Posterior vena cava (tissue), 2 donors: ENCODE measurements around the gene TTC34. TPM values are rescaled to one million over a fixed set of nuclear protein-coding genes. Genes with fewer than 3 reads are reported as not detected.
A peak's percentile ranks its signal among the peaks of the same experiment; 100 is the strongest.
"Not testable (repeated sequence)": the region's sequence is repeated elsewhere in the genome, so short reads cannot be mapped to it uniquely, and the experiment has no call there.

ENCODE experiments used
- DNase-seq: peaks from one replicate; pipeline ENCODE4 v3.0.0-alpha.2; 2020; ENCODE audit warnings: low spot score
- intact Hi-C, 2 donors: fragments of 100-400 bp; cut with DNase I; formaldehyde crosslinking; loops; one replicate each; pipeline versions ENCODE4 v1.14.1 to v1.14.2; 2022 to 2023
- total RNA-seq, 2 donors: library from RNA; stranded (reverse); fragmentation: NEBNext Ultra II Directional; extraction: Animal tissue kit (Norgen Biotek cat#: 25700); gene quantifications; one replicate each; pipeline ENCODE4 v1.2.1, GENCODE V29; 2021
- donor health status: DM: yes; HTN: yes; CAD: no.
- donor health status: DM: yes; HTN: yes; CAD: no.

The TTC34 gene
- total RNA-seq, 2 donors from 2014 or later = 0.24 to 0.46 TPM

DNA sequence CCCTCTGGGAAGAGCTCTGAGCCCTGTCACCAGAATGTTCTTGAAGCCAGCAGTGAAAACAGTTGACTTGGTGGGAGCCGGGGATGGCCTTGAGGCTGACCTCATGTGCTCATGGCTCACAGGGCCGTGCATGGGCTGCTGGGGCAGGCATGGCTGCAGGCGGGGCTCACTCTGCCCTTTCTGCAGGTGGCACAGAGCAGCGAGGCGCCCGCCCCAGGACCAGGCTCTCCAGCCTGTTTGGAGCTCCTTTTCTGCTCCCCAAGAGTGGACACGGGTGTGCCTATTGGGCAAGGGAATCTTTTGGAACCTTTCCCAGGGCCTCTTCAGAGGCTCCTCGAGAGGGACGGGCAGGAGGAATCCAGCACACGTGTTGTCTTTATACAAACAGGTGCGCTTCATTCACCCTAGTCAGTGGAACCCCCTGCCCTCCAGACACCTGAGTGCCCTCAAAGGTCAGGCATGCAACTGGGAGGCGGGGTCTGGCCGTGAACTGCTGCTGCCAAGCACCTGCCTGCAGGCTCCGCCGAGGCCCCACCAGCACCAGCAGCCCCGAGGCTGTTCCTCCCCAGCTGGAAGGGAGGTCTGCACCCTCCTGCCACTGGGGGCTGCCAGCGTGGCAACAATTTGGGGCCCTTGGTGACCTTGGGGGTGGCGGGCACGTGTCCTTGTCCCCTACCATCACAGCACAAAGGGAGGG lies 2.6 kb upstream of the TTC34 start:
- DNase-seq = peak; percentile 78
- intact Hi-C loops = no loop called here

DNA sequence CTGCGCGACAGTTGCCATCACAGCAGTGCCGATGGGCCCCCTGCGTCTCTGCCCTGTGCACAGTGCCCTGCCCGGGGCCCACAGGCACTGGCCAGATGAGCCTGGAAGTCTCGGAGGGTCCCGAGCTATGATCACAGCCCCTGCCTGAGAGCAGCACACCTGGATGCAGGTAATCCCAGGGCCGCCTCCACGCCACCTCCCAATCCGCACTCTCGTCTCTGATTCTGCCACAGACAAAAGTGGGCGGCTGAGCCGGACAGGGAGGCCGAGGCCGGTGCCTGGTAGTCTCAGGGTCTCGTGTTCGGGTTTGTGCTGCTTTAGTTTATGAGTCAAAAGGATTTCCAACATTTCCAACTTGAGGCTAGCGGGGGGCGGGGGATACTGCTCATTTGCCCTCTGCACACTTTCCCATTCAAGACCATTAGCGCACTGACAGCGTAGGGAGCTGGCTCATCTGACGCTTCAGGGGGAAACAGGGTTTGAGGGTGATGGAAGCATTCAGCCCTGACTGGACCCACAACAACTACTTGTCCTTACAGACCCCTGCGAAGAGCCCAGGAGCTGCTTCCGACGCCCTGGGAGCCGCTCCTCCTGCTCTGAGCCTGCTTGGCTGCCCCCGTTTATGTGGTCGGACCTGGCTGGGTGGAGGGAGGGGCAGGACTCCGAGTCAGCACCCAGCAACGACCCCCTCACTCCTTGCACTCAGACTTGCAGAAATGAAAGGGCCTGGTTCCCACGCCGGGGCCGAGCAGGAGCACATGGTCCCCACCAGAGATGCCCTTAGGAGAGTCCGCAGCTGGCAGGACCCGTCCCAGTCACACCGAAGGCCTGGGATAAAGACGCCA lies 1.8 kb upstream of the TTC34 start:
- DNase-seq = peak; percentile 73

DNA sequence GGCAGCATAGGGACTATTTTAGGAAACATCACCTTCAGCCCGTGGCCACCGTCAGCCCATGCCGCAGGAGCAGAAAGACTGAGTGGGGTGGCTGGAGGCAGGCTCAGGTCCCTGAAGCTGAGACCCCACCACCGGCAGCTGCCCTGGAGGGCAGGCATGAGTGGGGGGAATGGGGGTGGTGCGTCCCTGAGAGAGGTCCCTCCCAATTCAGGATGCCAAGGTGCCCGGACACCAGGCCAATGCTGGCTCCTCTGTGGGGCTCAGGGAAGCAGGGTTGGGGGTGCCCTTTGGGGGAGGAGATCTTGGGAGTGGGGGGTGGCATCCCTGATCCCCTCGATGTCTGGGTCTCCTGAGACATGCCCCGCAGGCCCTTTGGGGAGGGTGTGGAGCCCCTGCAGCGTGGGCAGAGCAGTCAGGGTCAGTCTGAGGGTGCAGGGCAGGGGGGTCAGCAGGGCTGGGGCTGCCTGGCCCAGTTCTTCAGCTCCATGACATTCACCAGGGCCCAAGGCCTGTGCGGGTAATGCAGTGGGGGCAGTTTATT lies 998 bp upstream of the TTC34 start:
- peak; percentile 62 for DNase-seq
- intact Hi-C loops = no loop called here

More for the DNA sequence above, 1.8 kb upstream of the TTC34 start:
- intact Hi-C loops = no loop called here

DNA sequence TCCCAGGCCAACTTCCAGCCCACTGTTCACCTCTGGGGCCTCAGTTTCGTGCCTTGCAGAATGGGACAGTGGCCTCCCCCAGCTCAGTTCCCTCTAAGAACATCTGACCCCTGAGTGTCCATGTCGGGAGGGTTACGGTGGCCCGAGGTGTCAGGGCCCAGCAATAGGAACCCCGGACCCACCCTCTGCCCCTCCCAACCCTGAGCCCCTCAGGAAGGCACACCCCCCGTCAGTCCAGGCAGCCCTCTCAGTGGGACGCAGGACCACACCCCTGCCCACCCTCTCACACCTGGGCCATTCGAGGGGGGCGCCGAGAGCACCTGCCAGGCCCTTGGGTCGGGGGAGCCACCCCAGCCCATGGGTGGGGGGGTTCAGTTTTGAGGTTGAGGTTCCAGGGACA lies 447 bp downstream of the TTC34 start:
- intact Hi-C loops = no loop called here
- peak; percentile 56 for DNase-seq

DNA sequence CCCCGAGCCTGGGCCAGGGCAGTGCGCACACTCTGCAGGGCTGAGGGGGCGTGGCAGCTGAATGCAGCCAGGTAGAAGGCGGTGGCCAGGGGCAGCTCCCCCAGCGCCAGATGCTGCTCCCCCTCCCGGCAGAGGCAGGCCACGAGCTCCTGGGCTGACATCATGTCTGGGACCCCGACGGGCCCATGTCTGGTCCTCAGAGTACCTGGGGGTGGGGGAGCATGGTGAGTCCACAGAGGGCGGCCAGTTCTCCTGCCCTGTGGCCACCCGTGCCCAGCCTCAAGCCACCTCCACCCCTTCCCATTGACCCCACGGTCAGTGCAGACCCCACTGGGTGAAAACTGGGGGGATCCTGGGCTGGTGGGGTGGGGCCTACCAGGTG lies 838 bp downstream of the TTC34 start:
- intact Hi-C loops = no loop called here
- DNase-seq = no peak

DNA sequence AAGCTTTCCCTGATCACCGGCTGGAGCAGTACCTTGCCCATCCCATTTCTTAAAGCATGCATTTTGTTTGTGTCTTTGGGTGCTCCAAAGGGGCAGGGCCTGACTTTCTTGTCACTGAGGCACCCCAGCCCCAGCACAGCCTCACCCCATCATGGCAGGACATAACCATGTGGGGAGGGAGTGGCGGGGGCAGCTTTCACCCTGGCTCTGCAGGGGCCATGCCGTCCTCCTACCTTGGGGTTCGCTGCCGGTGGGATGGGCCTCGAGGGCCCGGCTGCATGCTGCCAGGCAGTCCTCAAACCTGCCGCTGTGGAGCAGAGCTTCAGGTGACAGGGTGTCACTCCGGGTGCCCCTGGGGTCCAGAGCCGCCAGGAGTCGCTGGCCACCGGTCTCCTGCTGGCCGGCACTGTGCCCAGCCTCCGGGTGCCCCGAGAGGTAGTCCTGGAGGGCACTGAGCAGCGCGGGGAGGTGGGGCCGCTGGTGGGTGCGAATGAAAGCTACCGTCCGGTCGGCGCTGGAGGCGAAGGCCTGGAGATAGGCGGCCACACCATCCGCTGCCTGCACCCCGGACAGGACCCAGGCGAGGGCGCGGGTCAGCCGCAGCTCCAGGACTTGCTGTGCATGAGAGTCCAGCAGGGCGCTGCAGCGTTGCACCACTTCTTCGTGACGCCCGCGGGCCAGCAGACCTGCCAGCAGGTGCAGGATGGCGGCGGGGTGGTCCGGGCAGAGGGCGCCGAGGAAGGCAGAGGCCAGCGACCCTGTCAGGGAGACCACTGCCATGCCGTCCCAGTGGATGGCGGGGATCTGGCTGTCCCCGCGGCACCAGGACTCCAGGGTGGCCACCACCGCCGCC lies 1.5 kb downstream of the TTC34 start:
- DNase-seq = peak; percentile 80
- intact Hi-C loops = no loop called here

DNA sequence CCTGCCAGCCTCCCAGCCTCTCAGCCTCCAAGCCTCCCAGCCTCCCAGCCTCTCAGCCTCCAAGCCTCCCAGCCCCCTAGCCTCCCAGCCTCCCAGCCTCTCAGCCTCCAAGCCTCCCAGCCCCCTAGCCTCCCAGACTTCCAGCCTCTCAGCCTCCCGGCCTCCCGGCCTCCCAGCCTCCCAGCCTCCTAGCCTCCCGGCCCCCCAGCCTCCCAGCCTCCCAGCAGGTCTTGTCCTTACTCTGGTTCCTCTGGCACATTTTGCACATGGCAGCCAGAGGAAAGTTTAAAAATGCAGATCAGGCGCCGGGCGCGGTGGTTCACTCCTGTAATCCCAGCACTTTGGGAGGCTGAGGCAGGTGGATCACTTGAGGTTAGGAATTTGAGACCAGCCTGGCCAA lies 2.5 kb downstream of the TTC34 start:
- peak; percentile 36 for DNase-seq
- intact Hi-C loops = not testable (repeated sequence)

DNA sequence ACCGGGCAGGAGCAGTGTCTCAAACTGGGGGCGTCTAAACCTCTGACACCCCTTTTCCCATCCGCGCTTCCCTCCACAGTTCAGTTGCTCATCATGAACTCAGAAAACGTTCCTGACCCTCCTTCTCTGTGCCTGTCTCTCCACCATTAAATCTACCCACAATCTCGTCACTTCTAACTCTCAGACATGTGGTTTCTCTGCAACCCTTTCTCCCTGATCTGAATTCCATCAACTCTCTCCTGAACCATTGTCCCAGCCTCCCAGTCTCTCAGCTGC lies 3.8 kb downstream of the TTC34 start:
- DNase-seq = no peak
- intact Hi-C loops = no loop called here

DNA sequence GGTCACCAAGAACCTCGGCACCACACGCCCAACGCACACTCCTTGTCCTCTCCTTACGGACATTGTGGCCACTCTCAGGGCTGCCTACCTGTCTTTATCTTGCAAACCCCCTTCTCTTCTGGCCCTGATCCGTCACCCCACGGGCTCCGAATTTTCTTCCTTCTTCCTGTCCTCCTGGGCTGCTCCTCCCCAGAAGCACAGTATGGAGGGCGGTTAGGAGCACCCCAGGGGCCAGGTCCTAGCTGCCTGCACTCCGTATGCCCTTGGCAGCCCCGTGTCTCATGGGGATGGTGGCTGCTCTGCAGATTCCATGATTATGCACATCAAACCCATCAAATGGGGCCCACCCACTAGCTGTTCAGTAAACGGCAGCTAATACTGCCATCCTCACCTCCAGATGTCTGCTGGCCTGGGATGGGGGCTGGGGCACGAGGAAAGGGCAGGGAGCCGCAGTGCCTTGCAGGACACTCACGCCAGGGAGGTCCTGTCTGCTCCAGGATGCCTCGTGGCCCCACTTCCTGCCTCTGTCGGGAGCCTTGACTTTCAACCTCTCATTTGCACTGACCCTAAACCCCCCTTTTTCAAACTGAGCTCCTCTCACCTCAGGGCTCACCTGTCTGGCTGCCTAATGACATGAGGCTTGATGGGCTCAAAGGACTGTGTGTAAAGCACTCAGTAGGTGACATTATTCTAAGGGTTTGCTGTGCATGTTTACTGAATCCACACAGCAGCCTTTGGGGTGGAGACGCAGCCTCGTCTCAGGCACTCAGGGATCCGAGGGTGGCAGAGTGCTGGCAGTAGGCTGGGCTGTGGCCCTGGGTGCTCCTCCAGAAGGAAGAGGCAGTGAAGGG lies 4.4 kb downstream of the TTC34 start:
- DNase-seq = peak; percentile 29
- intact Hi-C loops = no loop called here

DNA sequence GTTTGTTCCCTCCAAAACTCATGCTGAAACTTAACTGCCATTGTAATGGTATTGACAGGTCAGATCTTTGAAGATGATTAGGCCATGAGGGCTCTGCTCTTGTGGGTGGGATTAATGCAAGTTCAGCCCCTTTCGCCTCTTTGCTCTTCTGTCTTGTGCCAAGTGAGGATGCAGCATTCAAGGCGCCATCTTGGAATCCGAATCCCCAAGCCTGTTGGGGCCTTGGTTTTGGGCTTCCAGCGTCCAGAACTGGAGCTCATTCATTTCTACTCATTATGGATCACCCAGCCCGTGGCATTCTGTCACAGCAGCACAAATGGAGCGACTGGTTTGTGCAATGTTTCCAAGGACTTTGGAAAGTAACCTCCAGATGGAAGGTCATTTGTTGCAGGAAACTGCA lies 5.6 kb downstream of the TTC34 start:
- intact Hi-C loops = no loop called here
- DNase-seq = no peak

DNA sequence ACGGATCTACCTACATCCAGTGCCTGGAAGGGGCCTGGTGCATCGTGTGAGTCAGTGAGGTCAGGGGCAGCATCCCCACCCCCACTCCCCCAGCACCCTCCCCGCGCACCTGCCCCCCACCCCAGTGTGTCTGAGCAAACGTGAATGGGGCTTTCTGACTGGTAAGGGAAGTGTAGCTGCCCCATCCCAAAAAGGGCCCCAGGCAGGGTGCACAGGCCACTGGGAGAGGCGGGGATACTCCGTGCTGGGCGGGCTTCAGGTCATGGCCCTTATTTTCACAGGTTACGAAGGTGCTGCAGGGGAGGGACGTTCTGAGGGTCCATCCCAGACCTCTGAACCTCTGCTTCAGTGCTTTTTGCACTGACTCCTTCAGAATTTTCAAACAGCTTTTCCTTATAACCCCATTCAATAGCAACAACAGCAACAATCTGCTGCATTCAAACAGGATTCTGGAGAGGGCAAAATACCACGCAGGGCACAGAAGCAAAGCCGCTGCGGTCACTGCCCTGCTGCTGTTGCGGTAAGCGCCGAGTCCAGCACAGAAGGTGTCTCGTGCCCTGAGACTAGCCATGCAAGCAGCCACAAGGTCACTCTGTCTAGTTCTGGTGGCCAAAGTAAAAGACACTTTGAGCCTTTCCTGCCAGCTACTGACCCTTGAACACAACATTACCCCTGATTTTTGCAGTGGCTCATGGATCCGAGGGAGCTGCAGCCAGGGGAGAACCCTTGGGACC lies 10.3 kb downstream of the TTC34 start:
- intact Hi-C loops = no loop called here
- peak; percentile 65 for DNase-seq

DNA sequence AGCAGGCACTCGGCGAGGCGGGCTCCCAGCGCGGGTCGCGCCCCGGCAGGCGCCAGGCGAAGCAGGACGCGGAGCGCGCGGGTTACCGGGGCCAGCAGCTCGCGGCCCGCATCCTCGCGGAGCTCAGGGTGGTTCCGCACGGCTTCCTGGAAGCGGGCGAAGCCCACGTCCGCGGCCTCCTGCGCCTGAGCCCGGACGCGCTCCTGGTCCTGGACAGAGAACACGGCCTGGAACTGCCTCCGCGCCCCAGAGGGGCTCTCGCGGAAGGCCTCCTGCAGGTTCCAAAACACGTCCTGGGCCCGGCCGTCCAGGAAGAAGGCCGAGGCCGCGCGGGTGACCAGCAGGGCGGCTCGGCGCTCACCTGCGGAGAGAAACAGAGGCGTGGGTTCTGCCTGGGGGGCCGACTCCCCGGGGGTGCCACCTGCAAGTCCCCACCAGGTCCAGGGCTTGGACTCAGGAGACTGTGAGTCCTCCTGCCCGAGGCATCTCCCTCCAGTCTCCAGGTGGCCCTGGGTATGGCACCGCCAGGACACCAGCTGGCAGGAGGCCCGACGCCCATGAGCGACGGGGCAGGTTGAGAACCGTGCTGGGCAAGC lies 11.4 kb downstream of the TTC34 start:
- peak; percentile 64 for DNase-seq
- intact Hi-C loops = no loop called here

DNA sequence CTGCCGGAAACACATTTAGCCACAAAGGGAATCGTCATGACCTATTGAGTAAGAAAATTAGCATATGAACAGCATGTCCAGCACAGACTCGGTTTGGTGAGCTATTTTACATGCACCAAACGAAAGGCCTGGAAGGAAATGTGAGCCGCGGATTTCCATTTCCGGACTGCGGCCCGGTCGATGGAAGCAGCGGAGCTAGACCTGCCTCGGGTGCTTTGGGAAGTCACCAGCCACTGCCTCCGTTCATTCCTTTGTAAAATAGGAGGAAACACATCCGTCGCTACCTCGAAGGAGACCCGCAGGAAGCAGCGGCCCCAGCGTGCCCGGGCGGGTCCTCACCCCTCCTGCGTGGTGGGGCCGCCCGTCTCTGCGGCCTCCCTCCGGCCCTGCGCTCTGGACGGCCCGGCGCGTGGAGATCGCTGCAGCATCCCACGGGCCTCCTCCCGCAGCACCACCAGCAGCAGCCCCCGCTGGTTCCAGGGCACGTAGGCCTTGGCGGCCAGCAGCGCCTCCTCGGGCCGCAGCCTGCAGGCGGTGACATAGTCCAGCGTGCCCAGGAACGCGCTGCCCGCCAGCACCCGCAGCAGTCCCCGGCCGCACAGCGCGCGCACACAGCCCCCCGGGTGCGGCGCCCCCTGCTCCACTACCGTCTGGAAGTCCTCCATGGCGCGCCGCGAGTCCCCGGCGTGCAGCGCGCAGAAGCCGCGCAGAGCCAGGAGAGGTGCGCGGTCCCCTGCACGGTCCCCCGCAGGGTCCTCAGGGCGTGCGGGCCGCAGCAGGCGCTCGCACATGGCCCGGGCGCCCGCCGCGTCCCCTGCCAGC lies 12.1 kb downstream of the TTC34 start:
- intact Hi-C loops = no loop called here
- DNase-seq = peak; percentile 23

DNA sequence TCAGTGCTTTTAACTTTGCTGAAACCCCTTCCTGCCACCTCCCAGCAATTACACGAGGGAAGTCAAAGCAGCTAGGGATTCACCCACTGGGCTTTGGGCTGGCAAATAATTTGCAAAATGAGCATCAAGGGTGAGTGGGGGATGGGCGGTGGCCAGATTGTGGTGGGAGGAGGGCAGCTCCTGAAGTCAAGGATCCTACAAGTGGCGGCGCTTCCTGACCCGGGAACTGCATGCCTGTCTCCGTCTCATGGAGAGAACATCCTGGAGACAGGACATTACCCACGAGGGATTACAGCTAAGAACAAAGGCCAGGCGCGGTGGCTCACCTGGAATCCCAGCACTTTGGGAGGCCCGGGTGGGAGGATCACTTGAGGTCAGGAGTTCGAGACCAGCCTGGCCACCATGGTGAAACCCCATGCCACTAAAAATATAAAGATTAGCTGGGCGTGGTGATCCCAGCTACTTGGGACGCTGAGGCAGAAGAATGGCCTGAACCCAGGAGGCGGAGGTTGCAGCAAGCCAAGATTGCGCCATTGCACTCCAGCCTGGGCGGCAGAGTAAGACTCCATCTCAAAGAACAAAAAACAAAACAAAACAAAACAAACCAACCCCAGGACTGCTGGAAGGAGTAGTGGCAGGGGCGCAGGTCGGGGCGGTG lies 12.9 kb downstream of the TTC34 start:
- intact Hi-C loops = no loop called here
- DNase-seq = peak; percentile 64

DNA sequence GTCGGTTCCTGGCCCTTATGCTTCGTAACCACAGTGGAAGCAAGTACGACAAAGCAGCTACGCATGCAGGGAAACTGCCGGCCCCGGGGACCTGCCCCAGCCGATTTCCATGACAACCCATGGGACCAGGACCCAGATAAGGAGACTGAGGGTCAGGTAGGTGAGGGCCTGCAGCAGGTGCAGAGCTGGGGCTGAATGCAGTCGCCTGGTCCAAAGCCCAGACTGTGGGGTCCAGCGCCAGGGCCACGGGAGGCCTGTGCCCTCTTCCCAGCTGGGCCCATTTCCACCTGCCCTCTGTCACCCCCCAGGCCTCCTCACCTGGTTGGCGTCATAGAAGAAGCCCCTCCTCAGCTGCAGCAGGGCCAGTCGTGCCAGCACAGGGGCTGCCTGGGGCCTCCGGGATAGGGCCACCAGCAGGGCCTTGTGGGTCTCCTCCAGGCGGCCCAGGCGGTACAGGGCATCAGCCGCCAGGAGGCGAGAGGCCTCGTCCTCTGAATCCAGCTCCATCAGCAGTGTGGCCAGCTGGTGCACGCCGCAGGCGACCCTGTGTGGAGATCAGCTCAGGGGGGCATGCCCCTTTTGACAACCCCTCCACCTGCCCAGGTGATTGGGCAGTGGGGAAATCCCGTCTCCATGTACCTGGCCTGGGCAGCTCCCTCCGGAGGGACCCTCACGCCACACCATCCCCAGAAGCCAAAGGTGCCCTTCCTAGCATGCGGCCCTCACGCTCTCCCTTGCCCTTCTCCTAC lies 14.2 kb downstream of the TTC34 start:
- intact Hi-C loops = no loop called here
- peak; percentile 68 for DNase-seq
